ENCODE results near the gene UMAD1. TPM values are rescaled to one million over a fixed set of nuclear protein-coding genes. Genes with fewer than 3 reads are reported as not detected.

Gene UMAD1
- polyA plus RNA-seq, 1 of the 3 experiments (the other 2 are of a cell fraction): 13.9 TPM

DNA sequence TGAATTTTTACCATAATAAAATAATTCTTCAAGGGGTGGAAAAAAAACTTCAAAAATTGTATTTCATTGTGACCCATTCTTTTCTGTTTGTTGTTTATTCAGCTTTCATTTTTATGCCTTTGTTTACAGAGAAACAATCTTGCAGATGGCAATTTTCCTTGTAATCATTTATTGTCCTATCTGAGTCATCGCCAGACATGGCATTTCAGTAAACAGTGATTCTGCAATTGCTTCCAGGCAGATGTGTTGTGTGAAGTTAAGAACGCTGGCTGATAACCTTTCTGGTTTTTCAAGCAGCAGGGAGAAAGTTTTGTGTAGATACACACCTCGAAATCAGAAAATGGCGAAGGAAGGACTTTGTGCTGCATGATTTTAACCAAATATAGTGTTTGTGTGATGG lies 158.6 kb downstream of the UMAD1 start (continued):
- TF ChIP-seq, protein P1, sequence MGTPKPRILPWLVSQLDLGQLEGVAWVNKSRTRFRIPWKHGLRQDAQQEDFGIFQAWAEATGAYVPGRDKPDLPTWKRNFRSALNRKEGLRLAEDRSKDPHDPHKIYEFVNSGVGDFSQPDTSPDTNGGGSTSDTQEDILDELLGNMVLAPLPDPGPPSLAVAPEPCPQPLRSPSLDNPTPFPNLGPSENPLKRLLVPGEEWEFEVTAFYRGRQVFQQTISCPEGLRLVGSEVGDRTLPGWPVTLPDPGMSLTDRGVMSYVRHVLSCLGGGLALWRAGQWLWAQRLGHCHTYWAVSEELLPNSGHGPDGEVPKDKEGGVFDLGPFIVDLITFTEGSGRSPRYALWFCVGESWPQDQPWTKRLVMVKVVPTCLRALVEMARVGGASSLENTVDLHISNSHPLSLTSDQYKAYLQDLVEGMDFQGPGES (IDR thresholded peaks at IDR 0.05; ENCODE audit: low read depth, low read length): no peak
- TF ChIP-seq TEAD4 (IDR thresholded peaks at IDR 0.05; ENCODE audit: borderline replicate concordance, insufficient read depth) (no peak), FOXM1 (IDR thresholded peaks at IDR 0.05; ENCODE audit: low read depth) (no peak)
- TF ChIP-seq, protein P2, sequence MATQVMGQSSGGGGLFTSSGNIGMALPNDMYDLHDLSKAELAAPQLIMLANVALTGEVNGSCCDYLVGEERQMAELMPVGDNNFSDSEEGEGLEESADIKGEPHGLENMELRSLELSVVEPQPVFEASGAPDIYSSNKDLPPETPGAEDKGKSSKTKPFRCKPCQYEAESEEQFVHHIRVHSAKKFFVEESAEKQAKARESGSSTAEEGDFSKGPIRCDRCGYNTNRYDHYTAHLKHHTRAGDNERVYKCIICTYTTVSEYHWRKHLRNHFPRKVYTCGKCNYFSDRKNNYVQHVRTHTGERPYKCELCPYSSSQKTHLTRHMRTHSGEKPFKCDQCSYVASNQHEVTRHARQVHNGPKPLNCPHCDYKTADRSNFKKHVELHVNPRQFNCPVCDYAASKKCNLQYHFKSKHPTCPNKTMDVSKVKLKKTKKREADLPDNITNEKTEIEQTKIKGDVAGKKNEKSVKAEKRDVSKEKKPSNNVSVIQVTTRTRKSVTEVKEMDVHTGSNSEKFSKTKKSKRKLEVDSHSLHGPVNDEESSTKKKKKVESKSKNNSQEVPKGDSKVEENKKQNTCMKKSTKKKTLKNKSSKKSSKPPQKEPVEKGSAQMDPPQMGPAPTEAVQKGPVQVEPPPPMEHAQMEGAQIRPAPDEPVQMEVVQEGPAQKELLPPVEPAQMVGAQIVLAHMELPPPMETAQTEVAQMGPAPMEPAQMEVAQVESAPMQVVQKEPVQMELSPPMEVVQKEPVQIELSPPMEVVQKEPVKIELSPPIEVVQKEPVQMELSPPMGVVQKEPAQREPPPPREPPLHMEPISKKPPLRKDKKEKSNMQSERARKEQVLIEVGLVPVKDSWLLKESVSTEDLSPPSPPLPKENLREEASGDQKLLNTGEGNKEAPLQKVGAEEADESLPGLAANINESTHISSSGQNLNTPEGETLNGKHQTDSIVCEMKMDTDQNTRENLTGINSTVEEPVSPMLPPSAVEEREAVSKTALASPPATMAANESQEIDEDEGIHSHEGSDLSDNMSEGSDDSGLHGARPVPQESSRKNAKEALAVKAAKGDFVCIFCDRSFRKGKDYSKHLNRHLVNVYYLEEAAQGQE (IDR thresholded peaks at IDR 0.05; ENCODE audit: low read depth, low read length): no peak

DNA sequence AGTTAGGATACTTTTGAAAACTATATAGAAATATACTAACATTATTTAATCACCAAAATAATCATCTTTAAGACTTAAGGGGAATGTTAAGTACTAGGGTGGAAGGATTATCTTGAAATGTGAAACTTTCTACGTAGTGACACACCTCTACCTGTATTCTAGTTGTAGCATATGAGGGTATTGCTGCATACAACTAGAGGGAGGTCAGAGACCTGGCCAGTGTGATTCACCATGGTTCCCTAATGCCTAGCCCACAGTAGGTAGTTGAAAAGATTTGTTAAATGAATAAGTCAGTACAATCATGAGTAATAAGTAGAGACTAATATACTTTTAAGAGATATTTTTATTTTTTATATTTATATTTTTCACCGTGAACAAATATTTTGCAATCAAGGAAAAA lies 162.0 kb downstream of the UMAD1 start:
- no peak overlapping the region for H3K4me3 ChIP-seq (ENCODE audit: low read depth in 2 of 2, low read length in 1 of 2)
- H3K4me2 ChIP-seq: no peak overlapping the region
- ChIA-PET POLR2A (no interaction called here), CTCF (interaction anchor here (1.0 kb wide), 1 partner anchor 58 kb away, joined by 3 read pairs; no protein-coding TSS in a partner anchor)
- no peaks in the 10 kb centered on the region for H3K27me3 ChIP-seq (ENCODE audit: insufficient read depth)
- no peak overlapping the region for H3K9ac ChIP-seq
- no peaks in the 10 kb centered on the region for H3K36me3 ChIP-seq (replicated peaks in 1 of 2; ENCODE audit: control insufficient read depth in 1 of 2, insufficient read depth in 2 of 2, low read length in 1 of 2)
- TF ChIP-seq JUND (IDR thresholded peaks at IDR 0.05) (no peak), TCF12 (IDR thresholded peaks at IDR 0.05) (no peak), CHD2 (IDR thresholded peaks at IDR 0.05; ENCODE audit: low read length, partially characterized antibody) (no peak), MXI1 (IDR thresholded peaks at IDR 0.05; ENCODE audit: low read depth, low read length) (no peak), TAF1 (IDR thresholded peaks at IDR 0.05; ENCODE audit: borderline replicate concordance, low read depth, low read length) (no peak), MEF2A (IDR thresholded peaks at IDR 0.05; ENCODE audit: borderline replicate concordance, low read depth) (no peak), ELF1 (IDR thresholded peaks at IDR 0.05) (no peak), GATA2 (CRISPR knock-in tag; IDR thresholded peaks at IDR 0.05) (no peak), EZH2phosphoT487 (IDR thresholded peaks at IDR 0.05; ENCODE audit: borderline replicate concordance, low read depth) (no peak), YY1 (IDR thresholded peaks at IDR 0.05; ENCODE audit: low read depth) (no peak)
- TF ChIP-seq, protein P3, sequence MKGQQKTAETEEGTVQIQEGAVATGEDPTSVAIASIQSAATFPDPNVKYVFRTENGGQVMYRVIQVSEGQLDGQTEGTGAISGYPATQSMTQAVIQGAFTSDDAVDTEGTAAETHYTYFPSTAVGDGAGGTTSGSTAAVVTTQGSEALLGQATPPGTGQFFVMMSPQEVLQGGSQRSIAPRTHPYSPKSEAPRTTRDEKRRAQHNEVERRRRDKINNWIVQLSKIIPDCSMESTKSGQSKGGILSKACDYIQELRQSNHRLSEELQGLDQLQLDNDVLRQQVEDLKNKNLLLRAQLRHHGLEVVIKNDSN (IDR thresholded peaks at IDR 0.05; ENCODE audit: borderline replicate concordance, low read depth): no peak
- TF ChIP-seq, protein P4, sequence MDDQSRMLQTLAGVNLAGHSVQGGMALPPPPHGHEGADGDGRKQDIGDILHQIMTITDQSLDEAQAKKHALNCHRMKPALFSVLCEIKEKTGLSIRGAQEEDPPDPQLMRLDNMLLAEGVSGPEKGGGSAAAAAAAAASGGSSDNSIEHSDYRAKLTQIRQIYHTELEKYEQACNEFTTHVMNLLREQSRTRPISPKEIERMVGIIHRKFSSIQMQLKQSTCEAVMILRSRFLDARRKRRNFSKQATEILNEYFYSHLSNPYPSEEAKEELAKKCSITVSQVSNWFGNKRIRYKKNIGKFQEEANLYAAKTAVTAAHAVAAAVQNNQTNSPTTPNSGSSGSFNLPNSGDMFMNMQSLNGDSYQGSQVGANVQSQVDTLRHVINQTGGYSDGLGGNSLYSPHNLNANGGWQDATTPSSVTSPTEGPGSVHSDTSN (IDR thresholded peaks at IDR 0.05): no peak
- TF ChIP-seq, protein P5, sequence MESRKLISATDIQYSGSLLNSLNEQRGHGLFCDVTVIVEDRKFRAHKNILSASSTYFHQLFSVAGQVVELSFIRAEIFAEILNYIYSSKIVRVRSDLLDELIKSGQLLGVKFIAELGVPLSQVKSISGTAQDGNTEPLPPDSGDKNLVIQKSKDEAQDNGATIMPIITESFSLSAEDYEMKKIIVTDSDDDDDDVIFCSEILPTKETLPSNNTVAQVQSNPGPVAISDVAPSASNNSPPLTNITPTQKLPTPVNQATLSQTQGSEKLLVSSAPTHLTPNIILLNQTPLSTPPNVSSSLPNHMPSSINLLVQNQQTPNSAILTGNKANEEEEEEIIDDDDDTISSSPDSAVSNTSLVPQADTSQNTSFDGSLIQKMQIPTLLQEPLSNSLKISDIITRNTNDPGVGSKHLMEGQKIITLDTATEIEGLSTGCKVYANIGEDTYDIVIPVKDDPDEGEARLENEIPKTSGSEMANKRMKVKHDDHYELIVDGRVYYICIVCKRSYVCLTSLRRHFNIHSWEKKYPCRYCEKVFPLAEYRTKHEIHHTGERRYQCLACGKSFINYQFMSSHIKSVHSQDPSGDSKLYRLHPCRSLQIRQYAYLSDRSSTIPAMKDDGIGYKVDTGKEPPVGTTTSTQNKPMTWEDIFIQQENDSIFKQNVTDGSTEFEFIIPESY (IDR thresholded peaks at IDR 0.05; ENCODE audit: borderline replicate concordance, low read depth): no peak
- peaks cover 0 to 23% of the 10 kb centered on the region in 2 experiments; a peak in 2 of 4 replicates for H3K4me1 ChIP-seq (ENCODE audit: control insufficient read depth in 1 of 2, insufficient read depth in 2 of 2, low read depth in 1 of 2, low read length in 1 of 2)
- H3K9me3 ChIP-seq: no peaks in the 10 kb centered on the region
- H4K20me1 ChIP-seq (ENCODE audit: insufficient read depth): no peaks in the 10 kb centered on the region
- H3K79me2 ChIP-seq (ENCODE audit: insufficient read depth): no peaks in the 10 kb centered on the region
- no peak overlapping the region for H2AFZ ChIP-seq (ENCODE audit: low read depth)
- peaks cover 3% of the 10 kb centered on the region for H3F3A ChIP-seq (replicated peaks; ENCODE audit: insufficient read depth)
- H3K9me2 ChIP-seq: no peaks in the 10 kb centered on the region
- DNase-seq: no peak
- H3K27ac ChIP-seq (ENCODE audit: low read depth in 2 of 2, low read length in 1 of 2): no peak overlapping the region
- 92% methylated on average over 2 of the region's 2 CpGs for WGBS (ENCODE audit: low lambda C conversion rate)
